ACC112 (cell line): ENCODE data around the gene RLIM.
"Not testable (repeated sequence)": the region's sequence is repeated elsewhere in the genome, so short reads cannot be mapped to it uniquely, and the experiment has no call there.

Experiments
- H2AFZ ChIP-seq: fragments of 200-600 bp; sonication (generic); one replicate; pipeline ENCODE4 v1.6.0; 2017; ENCODE audit warnings: antibody characterized with exemption, low read length; ENCODE audit not compliant: unreplicated experiment
- H3K27ac ChIP-seq: fragments of 200-600 bp; sonication (generic); 2 replicates; pipeline ENCODE4 v1.5.1; 2014; ENCODE audit warnings: low read depth, mild to moderate bottlenecking, antibody characterized with exemption, low read length, moderate library complexity
- H3K27me3 ChIP-seq: fragments of 200-600 bp; sonication (generic); 2 replicates; pipeline ENCODE4 v1.6.1; 2014; ENCODE audit warnings: mild to moderate bottlenecking, antibody characterized with exemption, low read length, moderate library complexity, mixed read lengths; ENCODE audit not compliant: insufficient read depth
- H3K36me3 ChIP-seq: fragments of 200-600 bp; sonication (generic); 2 replicates; pipeline ENCODE4 v1.6.1; 2016; ENCODE audit warnings: mild to moderate bottlenecking, antibody characterized with exemption, low read length, moderate library complexity, mixed read lengths; ENCODE audit not compliant: insufficient read depth
- H3K4me1 ChIP-seq: fragments of 200-600 bp; sonication (generic); one replicate; pipeline ENCODE4 v1.6.1; 2016; ENCODE audit warnings: low read length, mixed read lengths; ENCODE audit not compliant: insufficient read depth, unreplicated experiment, control insufficient read depth
- H3K4me3 ChIP-seq: fragments of 200-600 bp; sonication (generic); 2 replicates; pipeline ENCODE4 v1.5.1; 2014; ENCODE audit warnings: mild to moderate bottlenecking, low read depth, low read length
- H3K79me2 ChIP-seq: fragments of 200-600 bp; sonication (generic); one replicate; pipeline ENCODE4 v1.6.0; 2016; ENCODE audit warnings: low read length; ENCODE audit not compliant: control insufficient read depth, unreplicated experiment, insufficient read depth

RLIM gene

GRCh38 chrX:74614093-74614909 lies at the start of gene RLIM:
TSS of gene RLIM (minus strand) at chrX:74614624. CDS start at chrX:74595977, 18,647 bp downstream.
- Histone ChIP-seq H2AFZ (peak within 1 kb of the TSS; percentile 14), H3K4me1 (no peaks in the 10 kb centered on the region), H3K4me3 (peak within 1 kb of the TSS; percentile 94), H3K79me2 (peaks cover 51% of the 10 kb centered on the region), H3K36me3 (peaks cover 12% of the 10 kb centered on the region), H3K27me3 (no peaks in the 10 kb centered on the region), H3K27ac (peak within 1 kb of the TSS; percentile 95)

DNA sequence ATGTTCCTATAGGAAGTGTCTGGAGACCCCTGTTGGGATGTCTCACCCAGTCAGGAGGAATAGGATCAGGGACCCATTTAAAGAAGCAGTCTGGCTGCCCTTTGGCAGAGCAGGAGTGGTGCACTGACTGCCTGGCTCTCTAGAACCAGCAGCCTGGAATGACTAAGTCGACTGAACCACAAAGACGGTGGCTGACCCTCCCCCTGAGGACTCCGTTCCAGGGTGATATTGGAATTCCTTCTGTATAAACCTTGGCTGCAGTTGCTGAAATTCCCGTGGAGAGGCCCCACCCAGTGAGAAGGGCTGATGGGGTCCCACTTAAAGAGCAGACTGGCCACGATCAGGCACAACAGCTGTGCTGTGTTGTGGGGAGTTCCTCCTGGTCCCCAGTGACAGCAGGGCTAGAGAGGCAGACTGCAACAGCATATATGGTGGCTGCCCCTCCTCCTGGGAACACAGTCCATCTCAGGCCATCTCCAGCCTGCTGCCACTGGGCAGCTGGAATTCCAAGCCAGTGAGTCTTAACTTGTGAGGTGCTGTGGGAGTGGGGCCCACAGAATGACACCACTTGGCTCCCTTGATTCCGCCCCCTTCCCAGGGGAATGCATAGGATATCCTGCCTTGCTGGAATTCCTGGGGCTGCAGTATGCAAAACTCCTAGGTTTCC lies 41.8 kb upstream of the RLIM start:
- Histone ChIP-seq H3K36me3 (no peaks in the 10 kb centered on the region), H2AFZ (no peak overlapping the region), H3K27me3 (no peaks in the 10 kb centered on the region), H3K4me1 (no peaks in the 10 kb centered on the region), H3K79me2 (no peaks in the 10 kb centered on the region), H3K27ac (no peak overlapping the region), H3K4me3 (no peak overlapping the region)

GRCh38 chrX:74654953-74655352 lies 40.5 kb upstream of the RLIM start:
- H3K27me3 ChIP-seq, H2AFZ ChIP-seq, H3K36me3 ChIP-seq, H3K4me3 ChIP-seq, H3K27ac ChIP-seq, H3K4me1 ChIP-seq, H3K79me2 ChIP-seq: not testable (repeated sequence)

- Histone ChIP-seq H2AFZ (no peak overlapping the region), H3K4me1 (no peaks in the 10 kb centered on the region), H3K27me3 (no peaks in the 10 kb centered on the region), H3K4me3 (no peak overlapping the region), H3K36me3 (no peaks in the 10 kb centered on the region), H3K27ac (no peak overlapping the region), H3K79me2 (no peaks in the 10 kb centered on the region)
These were observed 22.4 kb upstream of the RLIM start for GRCh38 chrX:74636749-74637314.

DNA sequence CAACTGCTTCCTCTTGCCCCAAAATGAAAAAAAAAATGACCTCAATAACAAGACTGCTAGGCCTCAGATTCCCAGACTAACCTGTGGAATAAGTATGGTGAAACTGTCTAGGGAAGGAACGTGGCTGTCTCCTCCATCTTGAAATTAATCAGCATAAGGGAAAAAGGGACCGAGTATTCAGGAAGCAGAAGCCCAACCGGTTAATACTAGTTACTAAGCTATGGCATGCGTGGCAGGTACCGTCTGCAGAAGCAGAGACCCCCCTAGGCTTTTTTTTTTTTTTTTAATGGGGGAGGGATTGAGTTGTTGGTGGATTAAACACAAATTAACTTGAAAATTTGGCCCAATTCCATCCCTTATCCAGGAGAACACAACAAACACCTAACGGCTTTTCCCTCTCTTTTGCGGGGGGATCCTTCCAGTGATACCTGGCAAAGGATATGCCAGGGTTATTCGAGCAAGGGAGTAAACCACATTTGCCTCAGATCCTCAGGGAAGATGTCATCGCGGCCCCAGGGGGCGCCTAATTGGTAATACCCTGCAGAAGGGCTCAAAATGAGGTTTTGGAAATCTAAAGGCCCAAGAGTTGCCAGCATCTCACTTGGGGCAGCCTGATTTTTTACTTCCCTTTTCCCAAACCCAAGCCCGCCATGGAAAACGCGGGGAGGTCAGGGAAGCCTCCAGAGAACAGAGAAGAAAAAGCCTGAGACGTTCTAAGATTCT lies 893 bp downstream of the RLIM start:
- Histone ChIP-seq H3K79me2 (peaks cover 56% of the 10 kb centered on the region), H3K27me3 (no peaks in the 10 kb centered on the region), H3K4me1 (no peaks in the 10 kb centered on the region), H3K36me3 (peaks cover 13% of the 10 kb centered on the region), H3K27ac (peak overlapping the region; percentile 95), H3K4me3 (peak overlapping the region; percentile 94), H2AFZ (no peak overlapping the region)

DNA sequence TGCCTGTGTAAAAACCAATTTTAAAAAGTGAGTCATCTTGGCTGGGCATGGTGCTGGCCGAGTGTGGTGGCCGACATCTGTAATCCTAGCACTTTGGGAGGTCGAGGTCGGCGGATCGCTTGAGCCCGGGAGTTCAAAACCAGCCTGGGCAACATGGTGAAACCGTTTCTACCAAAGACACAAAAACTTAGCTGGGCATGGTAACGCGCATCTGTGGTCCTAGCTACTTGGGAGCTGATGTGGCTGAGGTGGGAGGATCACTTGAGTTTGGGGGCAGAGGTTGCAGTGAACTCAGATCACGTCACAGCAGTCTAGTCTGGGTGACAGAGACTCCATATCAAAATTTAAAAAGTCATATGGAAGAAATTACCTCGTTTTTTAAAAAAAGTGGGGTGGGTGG lies 7.6 kb downstream of the RLIM start:
- peaks cover 87% of the 10 kb centered on the region for H3K79me2 ChIP-seq
- H3K36me3 ChIP-seq, result peaks cover 17% of the 10 kb centered on the region

DNA sequence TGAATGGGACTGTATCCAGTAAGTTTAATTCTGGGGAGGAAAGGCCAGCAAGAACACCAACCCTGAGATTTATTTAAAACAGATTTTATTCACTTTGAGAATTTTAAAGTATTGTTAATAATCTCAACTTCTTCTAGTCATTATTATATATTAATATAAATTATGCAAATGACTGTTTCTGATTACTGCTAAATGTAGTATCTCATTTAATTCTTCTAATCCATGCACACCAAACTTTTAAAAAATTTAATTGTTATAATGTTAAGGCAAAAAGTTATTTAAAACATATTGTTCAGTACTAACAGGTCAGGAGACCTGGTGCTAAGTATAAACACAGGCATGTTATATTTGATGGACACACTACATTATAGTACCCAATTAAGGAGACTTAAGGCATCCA lies 8.1 kb downstream of the RLIM start:
- no peaks in the 10 kb centered on the region for H3K27me3 ChIP-seq
- peaks cover 6% of the 10 kb centered on the region for H3K4me1 ChIP-seq
- H3K36me3 ChIP-seq, result peaks cover 14% of the 10 kb centered on the region; the same call in 1 of the 2 replicates
- H3K79me2 ChIP-seq, result peaks cover 87% of the 10 kb centered on the region
- no peak overlapping the region for H3K4me3 ChIP-seq
- H2AFZ ChIP-seq, result no peak overlapping the region
- H3K27ac ChIP-seq, result no peak overlapping the region

More for the DNA sequence above, 7.6 kb downstream of the RLIM start:
- no peak overlapping the region for H3K4me3 ChIP-seq
- no peak overlapping the region for H2AFZ ChIP-seq
- H3K4me1 ChIP-seq, result peaks cover 6% of the 10 kb centered on the region
- H3K27me3 ChIP-seq, result no peaks in the 10 kb centered on the region
- H3K27ac ChIP-seq, result no peak overlapping the region

DNA sequence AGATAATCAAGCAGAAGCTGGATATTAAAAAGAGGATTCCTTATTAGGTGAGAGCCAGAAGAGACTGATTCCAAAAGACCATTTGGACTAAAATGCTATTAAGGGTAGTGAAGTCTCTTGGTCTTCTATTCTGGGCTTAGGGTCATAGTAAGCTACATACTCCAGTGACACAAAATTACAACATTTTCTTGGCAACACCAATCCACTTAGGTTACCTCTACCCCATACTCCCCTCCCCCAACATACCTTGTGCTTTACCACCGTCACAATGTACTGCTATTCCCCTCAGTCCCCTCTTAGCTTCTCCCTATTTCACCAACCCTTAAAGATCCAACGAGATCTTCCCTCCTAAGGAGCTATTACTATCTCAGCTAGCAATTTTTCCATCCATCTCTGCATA lies 11.4 kb downstream of the RLIM start:
- Histone ChIP-seq H3K27ac (no peak overlapping the region), H3K4me1 (peaks cover 6% of the 10 kb centered on the region), H2AFZ (no peak overlapping the region), H3K36me3 (peaks cover 6% of the 10 kb centered on the region; the same call in 1 of the 2 replicates), H3K4me3 (no peak overlapping the region), H3K27me3 (no peaks in the 10 kb centered on the region), H3K79me2 (peaks cover 89% of the 10 kb centered on the region)

DNA sequence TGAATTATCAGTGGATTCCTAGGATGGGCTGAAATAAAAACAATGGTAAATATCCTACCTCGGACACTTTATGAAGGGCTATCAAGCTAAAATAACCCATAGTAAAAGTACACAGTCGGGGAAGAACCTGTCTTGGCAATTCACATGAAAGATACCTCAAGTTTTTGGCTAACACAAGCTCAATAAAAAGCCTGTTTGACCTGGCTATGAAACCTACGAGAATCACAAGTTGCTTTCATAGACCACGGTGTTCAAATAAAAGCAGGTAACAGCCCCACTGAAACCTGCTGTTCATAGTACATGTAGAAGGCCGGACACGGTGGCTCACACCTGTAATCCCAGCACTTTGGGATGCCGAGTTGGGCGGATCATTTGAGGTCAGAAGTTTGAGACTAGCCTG lies 12.3 kb downstream of the RLIM start:
- H3K4me3 ChIP-seq, result no peak overlapping the region
- peaks cover 6% of the 10 kb centered on the region for H3K4me1 ChIP-seq

DNA sequence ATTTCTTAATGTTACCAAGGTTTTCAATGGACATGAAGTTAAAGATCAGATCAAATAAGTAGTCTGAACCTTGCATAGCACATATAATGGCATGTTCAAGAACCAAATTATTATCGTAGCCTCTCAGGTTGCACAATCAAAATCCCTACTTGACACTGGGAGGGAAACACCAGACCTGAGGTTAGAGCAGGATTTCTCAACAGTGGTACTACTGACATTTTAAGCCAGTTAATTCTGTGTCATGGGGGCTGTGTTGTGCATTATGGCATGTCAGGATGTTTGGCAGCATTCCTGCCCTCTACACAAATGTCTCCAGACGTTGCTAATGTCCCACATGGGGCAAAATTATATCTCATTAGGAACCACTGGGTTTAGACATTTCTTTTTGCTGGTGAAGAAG lies 20.8 kb downstream of the RLIM start:
- no peak overlapping the region for H2AFZ ChIP-seq
- H3K79me2 ChIP-seq, result peaks cover 33% of the 10 kb centered on the region
- H3K27me3 ChIP-seq, result no peaks in the 10 kb centered on the region
- H3K4me1 ChIP-seq, result no peaks in the 10 kb centered on the region
- H3K4me3 ChIP-seq, result no peak overlapping the region
- no peak overlapping the region for H3K27ac ChIP-seq
- H3K36me3 ChIP-seq, result peaks cover 25% of the 10 kb centered on the region

More for the DNA sequence above, 12.3 kb downstream of the RLIM start:
- Histone ChIP-seq H3K36me3 (peaks cover 2% of the 10 kb centered on the region; the same call in 1 of the 2 replicates), H3K27ac (no peak overlapping the region), H3K79me2 (peaks cover 91% of the 10 kb centered on the region), H2AFZ (no peak overlapping the region), H3K27me3 (no peaks in the 10 kb centered on the region)
